LHCN-M2 (cell line): Measurements from ENCODE around the gene MAN2B1. TPM values are rescaled to one million over a fixed set of nuclear protein-coding genes. Genes with fewer than 3 reads are reported as not detected.
A peak's percentile ranks its signal among the peaks of the same experiment; 100 is the strongest.
"Not testable (repeated sequence)": the region's sequence is repeated elsewhere in the genome, so short reads cannot be mapped to it uniquely, and the experiment has no call there.

Source experiments
- DNase-seq: peaks from one replicate; pipeline ENCODE4 v3.0.0-alpha.2; 2012; ENCODE audit warnings: low read depth
- total RNA-seq: library from RNA; depleted of rRNA; stranded (reverse); fragments of >200 nt; gene quantifications from 2 replicates; pipeline ENCODE4 v1.2.3, GENCODE V29; 2014

Gene MAN2B1
- total RNA-seq, 1 experiment from 2014 or later, result 48.1 TPM

GRCh38 chr19:12689012-12689411 is 22.5 kb upstream of the MAN2B1 start:
- no peak for DNase-seq

GRCh38 chr19:12687496-12688196 is 21.1 kb upstream of the MAN2B1 start, which contains the start of gene GNG14:
GNG14 (plus strand) TSS chr19:12687998; CDS start chr19:12688049, 51 bp downstream.
- DNase-seq, result no peak

- DNase-seq, result no peak
Measured at GRCh38 chr19:12685831-12686230, 19.3 kb upstream of the MAN2B1 start.

- DNase-seq, result peak; percentile 97
Measured at GRCh38 chr19:12681074-12681987, 14.8 kb upstream of the MAN2B1 start, which contains the start of gene DHPS. DHPS (minus strand) TSS chr19:12681880; CDS start chr19:12681766, 114 bp downstream.

GRCh38 chr19:12680034-12680433 is 13.5 kb upstream of the MAN2B1 start:
- DNase-seq, result no peak

GRCh38 chr19:12678039-12678438 is 11.5 kb upstream of the MAN2B1 start:
- DNase-seq, result not testable (repeated sequence)

- DNase-seq, result no peak
Measured at GRCh38 chr19:12676928-12677327, 10.4 kb upstream of the MAN2B1 start.

GRCh38 chr19:12676384-12676792 is 9.8 kb upstream of the MAN2B1 start:
- DNase-seq, result peak; percentile 64

- no peak for DNase-seq
Measured at GRCh38 chr19:12675940-12676339, 9.4 kb upstream of the MAN2B1 start.

- DNase-seq, result no peak
Measured at GRCh38 chr19:12675399-12675798, 8.9 kb upstream of the MAN2B1 start.

- no peak for DNase-seq
Measured at GRCh38 chr19:12672744-12673143, 6.2 kb upstream of the MAN2B1 start.

GRCh38 chr19:12670159-12670928 is 3.8 kb upstream of the MAN2B1 start:
- no peak for DNase-seq

GRCh38 chr19:12669270-12670158 is 3.0 kb upstream of the MAN2B1 start:
- peak; percentile 79 for DNase-seq

GRCh38 chr19:12668932-12669269 is 2.4 kb upstream of the MAN2B1 start:
- DNase-seq, result peak; percentile 51

GRCh38 chr19:12668346-12668745 is 1.8 kb upstream of the MAN2B1 start:
- no peak for DNase-seq

GRCh38 chr19:12667731-12668302 is 1.3 kb upstream of the MAN2B1 start:
- no peak for DNase-seq

GRCh38 chr19:12665671-12666264 is 774 bp downstream of the MAN2B1 start:
- DNase-seq, result no peak

- DNase-seq, result no peak
Measured at GRCh38 chr19:12665281-12665573, 1.3 kb downstream of the MAN2B1 start.

- peak; percentile 28 for DNase-seq
Measured at GRCh38 chr19:12664406-12665280, 1.9 kb downstream of the MAN2B1 start.
